A549 (cell line): ENCODE results near the gene MSMP. TPM values are rescaled to one million over a fixed set of nuclear protein-coding genes. Genes with fewer than 3 reads are reported as not detected.

ENCODE experiments used
- ATAC-seq, 2 experiments: fragments of 200-7000 bp in 1 of 2; fragments of >200 bp in 1 of 2; cut with Nextera tagmentation in 1 of 2; cut with Tn5 transposase in 1 of 2; 3 replicates each; pipeline versions ENCODE4 v1.8.0 to v1.9.1; 2018 to 2020; ENCODE audit warnings: mild to moderate bottlenecking in 1 of 2, moderate library complexity in 1 of 2
- CTCF ChIA-PET: fragments of 300-600 bp; sonication (Branson Sonifier 250); formaldehyde crosslinking; extraction: SDS; loops from one replicate; lab custom pipeline; 2021; ENCODE audit warnings: antibody characterized with exemption, inconsistent platforms; lab: Yijun Ruan, JAX
- POLR2A ChIA-PET: fragments of 350-600 bp; formaldehyde crosslinking; extraction: SDS; loops from one replicate; lab custom pipeline; 2021; ENCODE audit warnings: antibody characterized with exemption, inconsistent platforms; lab: Yijun Ruan, JAX
- DNase-seq, 2 experiments: peaks; one replicate each; pipeline versions ENCODE4 v3.0.0 to v3.0.0-alpha.2; 2011 to 2016; ENCODE audit warnings: low read depth in 1 of 2, low spot score in 1 of 2
- FAIRE-seq: peaks from 2 replicates; lab custom pipeline; 2011; peaks lifted over from hg19 to GRCh38; lab: Jason Lieb, UNC
- H3K27ac ChIP-seq, 2 experiments: fragments of >200 bp; sonication (Bioruptor Twin); formaldehyde crosslinking; 3 replicates each; pipeline ENCODE4 v1.5.1; 2016 to 2017
- H3K4me1 ChIP-seq: fragments of >200 bp; sonication (Bioruptor Twin); formaldehyde crosslinking; 3 replicates; pipeline ENCODE4 v1.6.1; 2016
- H3K4me2 ChIP-seq: fragments of >200 bp; sonication (Bioruptor Twin); formaldehyde crosslinking; 3 replicates; pipeline ENCODE4 v1.6.1; 2016
- H3K4me3 ChIP-seq: fragments of >200 bp; sonication (Bioruptor Twin); formaldehyde crosslinking; 3 replicates; pipeline ENCODE4 v1.5.1; 2016
- H3K9me3 ChIP-seq: fragments of >200 bp; sonication (Bioruptor Twin); formaldehyde crosslinking; 3 replicates; pipeline ENCODE4 v1.6.1; 2016
- BHLHE40 ChIP-seq: IDR thresholded peaks from 2 replicates; pipeline ENCODE4 v1.6.1; 2012; ENCODE audit warnings: low read depth, low read length, inconsistent platforms
- CEBPB ChIP-seq, 2 experiments: fragments of >200 bp in 1 of 2; sonication (Bioruptor Twin) in 1 of 2; formaldehyde crosslinking in 1 of 2; IDR thresholded peaks; 2 replicates each; pipeline ENCODE4 v1.6.1; 2012 to 2016
- CHD2 ChIP-seq: fragments of 150-350 bp; IDR thresholded peaks from 2 replicates; pipeline ENCODE4 v1.6.1; 2014; ENCODE audit warnings: low read length; ENCODE audit not compliant: partially characterized antibody
- EP300 ChIP-seq, 2 experiments: fragments of >200 bp; sonication (Bioruptor Twin); formaldehyde crosslinking; IDR thresholded peaks; 2 replicates in 1 of 2; 3 replicates in 1 of 2; pipeline ENCODE4 v1.6.1; 2016 to 2017
- ESRRA ChIP-seq: fragments of 150-350 bp; IDR thresholded peaks from 2 replicates; pipeline ENCODE4 v1.6.1; 2014; ENCODE audit warnings: mild to moderate bottlenecking, low read length, borderline replicate concordance
- FOXS1 ChIP-seq: fragments of 250-450 bp; sonication (Bioruptor Pico); IDR thresholded peaks from 2 replicates; pipeline ENCODE4 v1.5.0; 2020; ENCODE audit warnings: mild to moderate bottlenecking, moderate library complexity
- GATA3 ChIP-seq: IDR thresholded peaks from 2 replicates; pipeline ENCODE4 v1.6.1; 2012; ENCODE audit warnings: borderline replicate concordance
- HDAC2 ChIP-seq: fragments of 200-600 bp; sonication (generic); IDR thresholded peaks from 2 replicates; pipeline ENCODE4 v1.6.1; 2016
- HOXA7 ChIP-seq: fragments of 250-450 bp; sonication (Bioruptor Pico); IDR thresholded peaks from 2 replicates; pipeline ENCODE4 v1.5.0; 2020; ENCODE audit warnings: mild to moderate bottlenecking, moderate library complexity
- HOXB13 ChIP-seq: fragments of 250-450 bp; sonication (Bioruptor Pico); IDR thresholded peaks from 2 replicates; pipeline ENCODE4 v1.5.0; 2020; ENCODE audit warnings: low read depth, mild to moderate bottlenecking, moderate library complexity
- JUNB ChIP-seq: fragments of >200 bp; sonication (Bioruptor Twin); formaldehyde crosslinking; IDR thresholded peaks from 2 replicates; pipeline ENCODE4 v1.6.1; 2016
- KDM5A ChIP-seq: fragments of 200-600 bp; sonication (generic); IDR thresholded peaks from 2 replicates; pipeline ENCODE4 v1.6.1; 2016; ENCODE audit warnings: antibody characterized with exemption, mild to moderate bottlenecking
- MAFK ChIP-seq: fragments of 450-650 bp; IDR thresholded peaks from 2 replicates; pipeline ENCODE4 v1.6.1; 2014; ENCODE audit not compliant: partially characterized antibody
- MAZ ChIP-seq: fragments of 150-350 bp; IDR thresholded peaks from 2 replicates; pipeline ENCODE4 v1.6.1; 2014; ENCODE audit warnings: antibody characterized with exemption, low read depth, low read length, borderline replicate concordance
- MYC ChIP-seq: IDR thresholded peaks from 2 replicates; pipeline ENCODE4 v1.6.1; 2012; ENCODE audit warnings: mild to moderate bottlenecking, inconsistent platforms, low read length, improper control_type of control experiment, borderline replicate concordance
- NFE2L2 ChIP-seq: fragments of 150-350 bp; conservative IDR thresholded peaks from 2 replicates; pipeline ENCODE4 v1.6.1; 2014; ENCODE audit warnings: low read length
- NR3C1 ChIP-seq: fragments of >200 bp; sonication (Bioruptor Twin); formaldehyde crosslinking; IDR thresholded peaks from 3 replicates; pipeline ENCODE4 v1.6.1; 2017
- POLR2AphosphoS2 ChIP-seq: conservative IDR thresholded peaks from 2 replicates; pipeline ENCODE4 v1.6.1; 2012; ENCODE audit warnings: low read length, improper control_type of control experiment, inconsistent platforms
- RNF2 ChIP-seq: fragments of 200-600 bp; sonication (generic); IDR thresholded peaks from 2 replicates; pipeline ENCODE4 v1.6.1; 2016; ENCODE audit warnings: low read depth, mild to moderate bottlenecking, antibody characterized with exemption, moderate library complexity, borderline replicate concordance
- TP53 ChIP-seq: fragments of 250-450 bp; sonication (Bioruptor Pico); IDR thresholded peaks from 2 replicates; pipeline ENCODE4 v1.5.0; 2021; ENCODE audit warnings: mild to moderate bottlenecking, moderate library complexity
- WGBS: methylation state at CpG from one replicate; pipeline ENCODE4 v1.1.6; 2017; ENCODE audit errors: missing lambda C conversion rate; 5-methylcytosine and 5-hydroxymethylcytosine counted together
- polyA plus RNA-seq, 4 experiments: library from polyadenylated mRNA; depleted of rRNA in 3 of 4; stranded (reverse); fragments of >200 nt; fragmentation: RNase III in 1 of 4; extraction: RNeasy Plus Mini Kit Qiagen cat#74134 plus additional on column Dnase treatment in 1 of 4; gene quantifications; 2 replicates in 3 of 4; 3 replicates in 1 of 4; pipeline ENCODE4 v1.2.3, GENCODE V29; 2011 to 2017
- TF ChIP-seq, protein P1 (sequence below): fragments of 450-650 bp; IDR thresholded peaks from 2 replicates; pipeline ENCODE4 v1.6.1; 2014; ENCODE audit warnings: antibody characterized with exemption
- TF ChIP-seq, protein P2 (sequence below): IDR thresholded peaks from 2 replicates; pipeline ENCODE4 v1.6.1; 2012
- TF ChIP-seq, protein P3 (sequence below): fragments of >200 bp; sonication (Bioruptor Twin); formaldehyde crosslinking; IDR thresholded peaks from 2 replicates; pipeline ENCODE4 v1.6.1; 2016

The MSMP gene
- polyA plus RNA-seq, 2 of the 4 experiments (the other 2 are of a cell fraction), result not detected

DNA sequence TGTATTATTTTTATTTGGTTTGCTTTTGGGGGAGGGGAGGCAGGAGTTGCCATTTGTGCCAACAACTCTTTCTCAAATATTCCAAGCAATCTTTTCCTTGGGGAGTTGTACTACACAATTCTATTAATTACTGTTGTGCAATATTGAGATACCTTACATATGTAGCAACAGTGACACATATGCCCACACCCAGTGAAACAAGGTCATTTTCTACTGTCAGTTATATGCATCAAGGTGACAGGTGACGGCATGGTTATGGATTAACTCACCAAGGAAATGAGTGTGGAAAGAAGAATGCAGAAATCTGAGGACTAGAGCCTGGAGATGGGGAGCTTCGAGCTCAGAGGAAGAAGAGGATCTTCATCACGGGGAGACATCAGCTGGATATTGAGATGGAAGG lies 17.9 kb upstream of the MSMP start:
- FAIRE-seq, result no peak
- H3K9me3 ChIP-seq, result no peaks in the 10 kb centered on the region
- ChIA-PET POLR2A (interaction anchor here (0.9 kb wide), 1 partner anchor 15 kb away, joined by 4 read pairs; no protein-coding TSS in a partner anchor), CTCF (interaction anchor here (1.1 to 13.6 kb wide), 3 partner anchors 9 to 17 kb away, joined by 4 to 122 read pairs (median 16); no protein-coding TSS in a partner anchor)
- peak in 1 of 2 experiments; percentile 26; a peak in 1 of 6 replicates for ATAC-seq
- DNase-seq, result peak in 1 of 2 experiments; percentile 14
- H3K4me3 ChIP-seq, result no peak overlapping the region
- H3K27ac ChIP-seq, result no peak overlapping the region
- peaks cover 23% of the 10 kb centered on the region for H3K4me1 ChIP-seq
- peak overlapping the region; percentile 61 for H3K4me2 ChIP-seq
- WGBS, result 22% methylated on average over 3 of the region's 3 CpGs
- TF ChIP-seq CEBPB (IDR thresholded peaks at IDR 0.05), result peak; percentile 56 to 61; a peak in 3 of 4 replicates
- no peak for TF ChIP-seq BHLHE40
- no peak for TF ChIP-seq JUNB

DNA sequence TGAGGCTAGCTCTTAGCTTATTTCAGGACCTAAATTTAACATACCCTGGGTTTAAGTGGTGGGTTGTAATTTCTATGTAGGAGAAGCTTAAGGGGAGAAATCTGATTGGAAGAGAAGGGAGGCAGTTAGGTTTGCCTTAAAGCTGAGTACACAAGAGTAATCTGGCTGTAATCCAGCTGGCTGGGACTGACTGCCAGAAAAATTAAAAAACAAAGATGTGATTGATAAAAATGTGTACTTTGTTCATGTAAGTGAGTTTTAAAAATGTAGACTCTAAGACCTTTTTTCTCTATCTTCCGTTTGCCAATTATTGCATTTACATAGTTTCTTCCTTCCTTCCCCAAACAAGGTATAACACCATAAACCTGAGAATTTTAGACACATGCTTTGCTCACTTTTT lies 17.5 kb upstream of the MSMP start:
- FAIRE-seq, result no peak
- WGBS, result 31% methylated on average over 1 of the region's 1 CpG
- Histone ChIP-seq H3K9me3 (no peaks in the 10 kb centered on the region), H3K4me1 (peaks cover 23% of the 10 kb centered on the region), H3K27ac (no peak overlapping the region), H3K4me3 (no peak overlapping the region), H3K4me2 (peak overlapping the region; percentile 61)
- peak in 1 of 2 experiments; percentile 39; a peak in 1 of 6 replicates for ATAC-seq
- CTCF ChIA-PET, result interaction anchor here (1.1 to 13.6 kb wide), 6 partner anchors 9 to 111 kb away, joined by 4 to 122 read pairs (median 6); partner anchors contain the start of gene SPAG8
- TF ChIP-seq HOXA7 (CRISPR knock-in tag) (no peak), CHD2 (no peak), ESRRA (no peak), FOXS1 (CRISPR knock-in tag) (no peak), NFE2L2 (no peak), MYC (no peak), GATA3 (no peak), POLR2AphosphoS2 (no peak), MAFK (no peak), HOXB13 (CRISPR knock-in tag) (no peak), EP300 (IDR thresholded peaks at IDR 0.05) (no peak), NR3C1 (no peak)
- TF ChIP-seq, protein P1, sequence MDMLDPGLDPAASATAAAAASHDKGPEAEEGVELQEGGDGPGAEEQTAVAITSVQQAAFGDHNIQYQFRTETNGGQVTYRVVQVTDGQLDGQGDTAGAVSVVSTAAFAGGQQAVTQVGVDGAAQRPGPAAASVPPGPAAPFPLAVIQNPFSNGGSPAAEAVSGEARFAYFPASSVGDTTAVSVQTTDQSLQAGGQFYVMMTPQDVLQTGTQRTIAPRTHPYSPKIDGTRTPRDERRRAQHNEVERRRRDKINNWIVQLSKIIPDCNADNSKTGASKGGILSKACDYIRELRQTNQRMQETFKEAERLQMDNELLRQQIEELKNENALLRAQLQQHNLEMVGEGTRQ, result no peak
- peak in 1 of 2 experiments; percentile 14 for DNase-seq
- POLR2A ChIA-PET, result interaction anchor here (0.9 kb wide), 1 partner anchor 15 kb away, joined by 4 read pairs; no protein-coding TSS in a partner anchor

DNA sequence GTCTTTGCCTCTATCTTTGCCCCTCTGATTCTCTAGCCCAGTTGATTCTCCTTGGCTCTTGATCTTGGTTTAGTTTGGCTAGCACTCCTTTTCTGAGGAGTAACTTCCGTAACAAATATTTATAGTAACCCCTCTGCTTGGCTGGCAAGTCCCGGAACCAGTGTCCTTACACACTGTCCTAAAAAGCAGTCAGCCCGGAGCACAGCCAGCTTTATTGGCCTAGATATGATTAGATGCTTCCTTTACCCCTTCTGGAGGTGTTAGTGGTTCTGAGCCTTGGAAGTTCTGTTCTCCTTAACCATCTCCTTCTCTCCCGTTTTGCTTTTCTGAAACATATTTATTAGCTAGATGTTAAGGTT lies 17.0 kb upstream of the MSMP start:
- Histone ChIP-seq H3K27ac (no peak overlapping the region), H3K4me2 (peak overlapping the region; percentile 61), H3K9me3 (no peaks in the 10 kb centered on the region), H3K4me3 (no peak overlapping the region), H3K4me1 (peaks cover 23% of the 10 kb centered on the region)
- CTCF ChIA-PET, result interaction anchor here (0.8 to 13.6 kb wide), 7 partner anchors 15 to 121 kb away, joined by 3 to 122 read pairs (median 6); partner anchors contain the start of gene SPAG8
- TF ChIP-seq KDM5A (no peak), TP53 (no peak), GATA3 (no peak), POLR2AphosphoS2 (no peak), CHD2 (no peak), RNF2 (no peak), MYC (no peak), NFE2L2 (no peak), MAZ (no peak), HDAC2 (no peak)
- TF ChIP-seq, protein P2, sequence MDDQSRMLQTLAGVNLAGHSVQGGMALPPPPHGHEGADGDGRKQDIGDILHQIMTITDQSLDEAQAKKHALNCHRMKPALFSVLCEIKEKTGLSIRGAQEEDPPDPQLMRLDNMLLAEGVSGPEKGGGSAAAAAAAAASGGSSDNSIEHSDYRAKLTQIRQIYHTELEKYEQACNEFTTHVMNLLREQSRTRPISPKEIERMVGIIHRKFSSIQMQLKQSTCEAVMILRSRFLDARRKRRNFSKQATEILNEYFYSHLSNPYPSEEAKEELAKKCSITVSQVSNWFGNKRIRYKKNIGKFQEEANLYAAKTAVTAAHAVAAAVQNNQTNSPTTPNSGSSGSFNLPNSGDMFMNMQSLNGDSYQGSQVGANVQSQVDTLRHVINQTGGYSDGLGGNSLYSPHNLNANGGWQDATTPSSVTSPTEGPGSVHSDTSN, result no peak
- TF ChIP-seq, protein P1, result no peak
- TF ChIP-seq, protein P3, sequence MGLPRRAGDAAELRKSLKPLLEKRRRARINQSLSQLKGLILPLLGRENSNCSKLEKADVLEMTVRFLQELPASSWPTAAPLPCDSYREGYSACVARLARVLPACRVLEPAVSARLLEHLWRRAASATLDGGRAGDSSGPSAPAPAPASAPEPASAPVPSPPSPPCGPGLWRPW, result no peak
- FAIRE-seq (peak; percentile 36), DNase-seq (no peak), ATAC-seq (peak in 1 of 2 experiments; percentile 55; a peak in 3 of 6 replicates)
- POLR2A ChIA-PET, result interaction anchor here (0.9 kb wide), 1 partner anchor 14 kb away, joined by 4 read pairs; no protein-coding TSS in a partner anchor
- WGBS, result 42% methylated on average over 4 of the region's 4 CpGs
